SKM-1 treated with dmso at 0.1 percent for 144 hours (cell line): ENCODE data around the gene PEPD.

Experiments
- DNase-seq: peaks from one replicate; lab custom pipeline; 2025; ENCODE audit not compliant: unreplicated experiment; lab: John Stamatoyannopoulos, UW

Gene PEPD

DNA sequence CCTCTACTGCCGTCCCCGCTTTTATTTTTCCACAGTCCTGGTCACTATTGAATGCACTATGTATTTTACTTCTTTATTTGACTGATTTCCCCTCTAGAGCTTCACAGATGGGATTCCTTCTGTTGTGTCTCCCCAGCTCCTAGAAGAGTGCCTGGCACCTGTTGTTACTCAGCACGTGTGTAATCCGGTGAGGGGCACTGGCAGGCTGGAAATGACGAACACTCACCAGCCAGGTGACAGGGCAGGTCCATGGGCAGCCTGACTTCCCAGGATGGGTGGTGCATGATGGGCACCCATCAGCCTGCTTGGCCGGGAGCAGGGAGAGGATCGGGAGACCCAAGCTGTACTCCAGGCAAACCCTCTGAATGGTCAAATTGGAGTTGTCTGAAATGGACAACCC lies 80.9 kb downstream of the PEPD start:
- no peak for DNase-seq

DNA sequence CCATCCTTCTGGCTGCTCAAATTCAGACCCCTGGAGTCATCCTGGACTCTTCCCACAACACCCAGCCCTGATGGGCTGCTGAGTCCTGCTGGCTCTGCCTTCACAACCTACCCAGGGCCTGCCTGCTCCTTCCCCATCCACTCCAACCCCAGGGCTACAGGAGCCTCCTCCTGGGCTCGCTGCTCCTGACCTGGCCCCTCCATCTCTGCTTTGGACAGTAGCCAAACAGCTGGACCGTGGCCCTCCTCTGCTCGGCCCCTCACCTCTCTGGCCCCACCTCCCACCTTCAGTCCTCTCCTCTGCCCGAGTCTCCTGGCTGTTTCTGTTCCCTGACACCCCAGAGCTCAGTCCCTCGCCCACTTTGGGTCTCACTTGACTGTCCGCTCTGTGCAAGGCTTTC lies 81.3 kb downstream of the PEPD start:
- no peak for DNase-seq

- DNase-seq: no peak
Measured at GRCh38 chr19:33438987-33439781, 82.4 kb downstream of the PEPD start.

DNA sequence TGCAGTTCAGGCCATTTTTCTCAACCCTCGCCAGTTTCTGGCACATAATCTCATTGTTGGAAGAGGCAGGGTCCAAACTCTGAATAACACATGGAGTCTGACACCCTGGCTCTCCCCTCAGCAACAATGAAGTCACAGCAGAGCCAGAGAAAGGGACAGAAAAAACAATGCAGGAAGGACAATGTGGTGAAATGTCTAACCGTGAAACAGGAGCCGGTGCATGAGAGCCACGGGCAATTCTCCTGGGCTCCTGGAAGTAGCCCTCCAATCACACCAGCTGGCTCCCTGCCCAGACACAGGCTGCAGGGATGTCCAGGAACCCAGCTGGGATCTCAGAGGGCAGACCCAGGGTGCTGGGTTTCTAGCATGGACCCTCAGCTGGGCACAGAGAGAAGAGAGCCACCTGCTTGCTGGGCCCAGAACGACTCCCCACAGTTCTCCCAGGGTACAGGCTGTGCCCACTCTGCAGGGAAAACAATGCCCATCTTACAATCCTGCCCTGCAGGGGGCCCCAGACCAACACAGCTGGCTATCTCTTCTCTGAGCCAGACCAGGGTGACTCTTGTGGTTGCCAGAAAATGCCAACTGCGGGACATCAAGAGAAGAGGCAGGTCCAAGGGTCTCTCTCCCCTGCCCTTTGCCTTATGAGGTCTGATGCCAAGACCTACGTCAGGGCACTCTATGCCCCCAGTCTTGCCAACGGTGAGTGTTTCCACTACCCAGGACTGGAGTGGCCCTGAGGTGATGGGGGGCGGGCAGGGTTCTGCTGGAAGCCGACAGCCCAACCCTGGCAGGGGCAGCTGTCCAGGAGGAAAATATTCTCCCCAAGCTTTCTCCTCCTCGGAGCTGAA lies 83.5 kb downstream of the PEPD start:
- DNase-seq: no peak

DNA sequence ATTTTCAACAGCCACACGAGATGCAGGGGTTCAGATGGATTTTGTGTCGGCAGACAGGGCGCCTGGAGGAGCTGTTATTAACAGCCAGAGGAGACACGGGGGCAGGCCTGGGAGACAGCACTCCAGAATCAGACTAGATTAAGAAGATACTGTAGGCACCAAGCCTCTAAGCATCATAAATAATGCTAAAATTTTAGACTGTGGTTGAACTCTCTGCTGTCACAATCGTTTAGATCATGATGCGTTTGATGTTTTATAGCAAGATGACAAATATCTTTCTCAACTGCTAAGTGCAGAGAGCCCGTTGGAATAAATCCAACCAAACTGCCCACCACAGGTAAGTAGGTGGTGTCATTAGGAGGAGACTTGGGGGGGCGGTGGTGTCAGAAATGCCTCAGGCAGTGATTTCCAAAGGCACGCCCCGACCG lies 84.2 kb downstream of the PEPD start:
- no peak for DNase-seq

DNA sequence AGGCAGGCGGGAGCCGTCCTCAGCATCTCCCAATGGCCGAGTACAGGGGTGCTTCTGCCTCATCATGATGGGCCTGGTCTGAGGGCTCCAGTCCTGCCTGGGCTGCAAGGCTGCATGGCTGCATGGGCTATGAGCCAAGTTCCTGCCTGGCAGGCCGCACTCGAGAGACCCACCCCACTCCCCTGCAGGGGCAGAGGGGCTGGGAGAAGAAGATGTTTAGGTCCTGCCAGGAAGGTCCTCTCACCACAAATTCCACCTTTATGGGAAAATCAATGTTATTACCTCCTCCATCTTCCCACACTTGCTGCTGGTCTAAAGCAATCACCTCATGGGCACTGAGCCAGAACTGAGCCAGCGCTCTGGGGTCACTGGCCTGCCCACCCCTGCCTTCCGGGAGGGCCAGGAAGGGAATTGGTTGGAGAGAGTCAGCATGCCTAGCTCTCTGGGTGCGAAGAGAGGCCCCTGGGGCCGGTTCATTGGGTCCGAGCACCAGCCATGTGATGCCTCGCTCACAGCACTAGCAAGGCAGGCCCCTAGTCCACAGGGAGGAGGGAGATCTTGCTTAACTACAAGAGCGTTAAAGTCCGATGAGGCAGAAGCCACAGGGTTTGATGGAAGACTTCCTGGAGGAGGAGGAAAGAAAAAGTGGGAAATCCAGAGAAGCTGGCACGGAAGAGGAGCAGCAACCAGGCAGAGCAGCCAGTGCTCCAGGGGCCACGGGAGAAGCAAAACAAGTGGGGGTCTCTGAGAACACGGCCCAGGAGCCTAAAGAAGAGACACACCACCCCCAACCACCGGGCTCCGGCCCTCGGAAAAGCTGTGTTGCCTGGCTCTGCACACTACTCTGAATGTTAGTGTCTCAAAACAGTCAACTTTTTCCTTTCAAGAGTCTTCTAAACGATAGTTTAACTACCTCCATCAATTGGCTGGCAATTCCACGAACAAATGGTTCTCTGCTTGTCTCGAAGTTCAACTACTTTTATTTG lies 84.9 kb downstream of the PEPD start:
- DNase-seq: no peak

DNA sequence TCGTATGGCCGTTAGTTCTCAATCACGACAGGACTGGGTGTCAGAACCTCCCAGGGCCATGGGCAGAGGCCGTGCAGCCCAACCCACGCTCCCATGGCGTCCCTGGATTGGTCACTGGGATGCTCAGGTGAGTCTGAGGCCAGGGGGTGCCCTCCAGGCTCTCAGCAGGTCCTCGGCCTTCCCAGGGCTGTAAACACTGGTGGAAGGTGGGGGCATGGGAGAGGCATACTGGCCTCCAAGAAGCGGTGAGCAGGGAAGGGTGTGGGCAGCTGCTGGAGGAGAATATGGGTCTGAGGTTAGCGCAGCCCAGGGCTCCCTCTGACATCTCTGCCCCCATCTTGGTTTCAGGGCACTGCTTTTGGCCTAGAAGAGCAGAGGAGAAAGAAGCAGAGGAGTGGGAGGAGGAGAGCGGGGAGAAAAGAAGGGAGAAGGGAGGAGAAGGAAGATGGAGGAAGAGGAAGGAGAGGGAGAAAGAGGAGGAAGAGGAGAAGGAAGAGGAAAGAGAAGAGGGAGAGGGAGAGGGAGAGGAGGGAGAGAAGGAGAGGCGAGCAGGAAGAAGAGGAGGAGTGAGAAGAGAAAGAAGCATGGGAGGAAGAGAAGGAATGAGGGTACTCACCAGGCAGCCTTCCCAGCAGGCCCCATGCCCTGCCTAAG lies 85.8 kb downstream of the PEPD start:
- DNase-seq: no peak

GRCh38 chr19:33434886-33435705 lies 86.5 kb downstream of the PEPD start:
- DNase-seq: no peak

DNA sequence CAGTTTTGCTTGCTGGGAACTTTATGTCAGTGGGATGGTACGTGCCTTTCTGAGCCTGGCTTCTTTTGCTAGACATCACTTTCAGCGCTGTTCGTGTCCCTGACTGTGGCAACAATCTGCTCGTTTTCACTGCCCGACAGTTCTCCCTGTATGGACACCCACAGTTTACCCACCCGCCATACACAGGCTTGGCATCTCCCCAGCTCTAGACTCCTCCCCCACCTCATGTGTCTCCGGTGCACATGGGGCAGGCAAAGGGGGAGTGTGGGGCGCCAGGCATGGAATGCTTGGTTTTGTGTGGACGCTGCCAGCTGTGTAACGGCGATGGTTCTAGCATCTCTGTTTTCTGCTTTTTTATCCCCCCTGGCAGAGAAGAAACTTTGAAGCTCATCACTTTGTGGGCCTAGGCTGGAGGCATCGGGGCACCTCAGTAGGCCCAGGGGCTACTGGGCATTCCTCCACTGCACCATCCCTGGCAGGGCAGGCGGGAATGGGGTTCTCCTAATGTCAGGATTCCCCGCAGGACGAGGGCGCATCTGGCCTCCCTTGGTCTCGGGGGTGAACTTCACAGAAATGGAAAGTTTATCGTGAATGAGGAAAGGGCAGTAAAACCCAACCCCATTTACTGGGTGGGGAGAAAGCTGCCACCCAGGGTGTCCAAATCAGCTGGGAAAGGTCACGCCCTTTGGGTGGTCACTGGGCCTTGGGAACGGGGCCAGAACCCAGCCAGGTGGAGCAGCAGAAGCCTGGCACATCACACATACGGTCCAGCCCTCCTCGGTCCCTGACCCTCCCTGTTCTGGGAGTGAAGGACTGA lies 87.3 kb downstream of the PEPD start:
- DNase-seq: no peak

DNA sequence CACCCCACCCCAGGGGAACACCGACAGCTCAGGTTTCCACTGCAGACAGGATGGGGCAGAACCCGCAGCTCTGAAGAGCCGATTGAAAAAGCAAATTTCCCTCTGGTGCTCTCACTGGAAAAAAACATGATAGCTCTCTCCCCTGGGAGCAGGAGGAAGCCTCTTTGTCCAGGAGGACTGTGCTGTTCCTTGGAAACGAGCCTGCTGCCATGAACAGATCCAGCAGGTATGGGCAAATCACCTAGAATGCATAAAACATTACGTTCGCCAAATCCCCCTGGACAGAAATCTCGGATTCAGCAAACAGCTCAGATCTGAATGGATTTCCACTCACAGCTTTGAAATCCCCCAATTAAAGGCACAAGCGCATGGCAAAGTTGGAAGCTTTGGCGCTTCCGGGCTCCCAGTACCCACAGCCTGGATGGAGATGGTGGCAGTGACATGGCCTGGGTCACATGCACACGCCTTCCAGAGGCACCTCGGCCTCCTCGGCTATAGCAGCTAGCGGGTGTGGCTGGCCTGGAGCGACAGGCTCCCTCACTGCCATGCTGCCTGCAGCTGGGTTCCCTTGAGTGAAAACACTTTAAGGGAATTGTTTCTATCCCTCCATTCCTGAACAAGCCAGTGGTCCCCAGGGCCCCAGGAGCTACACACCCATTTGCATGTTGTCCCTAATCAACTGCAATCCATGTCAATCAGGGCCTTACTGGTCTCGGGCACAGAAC lies 89.0 kb downstream of the PEPD start:
- DNase-seq: no peak

DNA sequence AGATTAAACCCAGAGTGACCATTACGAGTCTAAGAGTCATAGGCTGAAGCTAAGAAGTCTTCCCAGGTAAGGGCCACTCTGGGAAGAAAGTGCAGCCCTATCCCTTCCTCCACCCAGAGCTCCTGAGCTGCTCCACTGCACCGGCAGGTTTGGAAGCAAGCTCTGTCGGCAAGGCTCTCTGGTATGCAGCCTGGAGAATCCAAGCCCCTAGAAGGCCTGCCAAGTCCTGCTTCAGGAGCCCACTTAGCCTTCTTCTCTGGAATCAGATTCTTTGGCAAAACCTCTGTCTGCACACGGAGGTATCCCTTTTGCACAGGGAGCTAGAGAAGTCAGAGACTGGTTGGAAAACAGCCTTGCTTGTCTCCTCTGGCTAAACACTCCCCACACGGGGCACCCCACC lies 89.6 kb downstream of the PEPD start:
- no peak for DNase-seq

DNA sequence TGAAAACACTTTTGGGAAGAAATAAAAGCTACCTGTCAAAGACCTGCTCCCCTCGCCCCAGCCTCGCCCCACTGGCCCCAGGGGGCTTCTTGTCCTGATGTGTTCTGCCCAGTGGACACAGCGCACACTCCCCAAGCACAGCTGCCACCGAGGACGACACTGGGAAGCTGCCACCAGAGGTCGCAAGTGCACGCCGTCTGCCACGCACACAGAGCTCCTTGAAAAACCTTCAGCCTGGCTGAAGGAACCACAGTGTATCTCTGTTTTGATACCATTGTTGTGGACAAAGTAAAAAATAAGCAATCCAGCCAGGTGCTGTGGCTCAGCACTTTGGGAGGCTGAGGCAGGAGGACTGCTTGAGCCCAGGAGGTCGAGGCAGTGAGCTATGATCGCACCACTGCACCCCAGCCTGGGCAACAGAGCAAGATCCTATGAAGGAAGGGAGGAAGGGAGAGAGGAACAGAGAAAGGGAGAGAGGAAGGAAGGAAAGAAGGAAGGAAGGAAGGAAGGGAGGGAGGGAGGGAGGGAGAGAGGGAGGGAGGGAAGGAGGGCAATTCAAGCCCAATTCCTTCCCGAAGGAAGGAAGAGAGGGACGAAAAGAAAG lies 90.8 kb downstream of the PEPD start:
- DNase-seq: peak; percentile 60

- DNase-seq: no peak
Measured at GRCh38 chr19:33429891-33430673, 91.5 kb downstream of the PEPD start.

GRCh38 chr19:33428627-33429125 lies 92.9 kb downstream of the PEPD start:
- DNase-seq: no peak

GRCh38 chr19:33427801-33428626 lies 93.6 kb downstream of the PEPD start:
- DNase-seq: no peak
